COR-L47 (cell line): ENCODE measurements around the gene AOC3.
"Not testable (repeated sequence)": the region's sequence is repeated elsewhere in the genome, so short reads cannot be mapped to it uniquely, and the experiment has no call there.

Experiments used
- DNase-seq: peaks from one replicate; lab custom pipeline; 2025; lab: John Stamatoyannopoulos, UW

AOC3 gene

DNA sequence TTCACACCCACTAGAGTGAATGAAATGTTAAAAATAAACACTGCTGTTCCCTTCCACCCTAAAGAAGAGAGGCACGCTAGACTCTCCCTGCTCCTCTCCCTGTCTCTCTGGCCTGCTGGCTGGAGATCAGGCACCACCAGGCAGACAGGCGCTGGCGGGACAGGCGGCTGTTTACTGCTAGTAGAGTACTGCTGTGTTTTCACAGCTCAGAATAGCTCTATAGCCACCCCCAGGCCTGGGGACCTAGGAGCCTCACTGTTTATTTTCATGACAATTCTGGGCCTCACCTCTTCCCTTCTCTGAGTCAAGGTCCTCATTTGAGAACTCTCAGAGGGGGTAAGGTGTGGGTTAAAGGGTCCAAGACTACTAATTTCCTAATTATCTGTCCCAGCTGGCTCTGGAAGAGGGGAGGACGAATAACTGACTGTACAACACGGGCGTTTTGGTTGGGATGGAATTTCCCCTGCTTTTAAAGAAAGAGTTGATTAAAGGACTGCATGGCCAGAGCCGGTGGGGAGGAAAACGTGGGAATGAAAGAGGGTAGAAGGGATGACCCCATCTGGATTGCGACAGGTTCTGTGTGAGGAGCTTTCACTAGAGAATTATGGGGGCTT lies 40.6 kb downstream of the AOC3 start:
- peak; percentile 3 for DNase-seq

DNA sequence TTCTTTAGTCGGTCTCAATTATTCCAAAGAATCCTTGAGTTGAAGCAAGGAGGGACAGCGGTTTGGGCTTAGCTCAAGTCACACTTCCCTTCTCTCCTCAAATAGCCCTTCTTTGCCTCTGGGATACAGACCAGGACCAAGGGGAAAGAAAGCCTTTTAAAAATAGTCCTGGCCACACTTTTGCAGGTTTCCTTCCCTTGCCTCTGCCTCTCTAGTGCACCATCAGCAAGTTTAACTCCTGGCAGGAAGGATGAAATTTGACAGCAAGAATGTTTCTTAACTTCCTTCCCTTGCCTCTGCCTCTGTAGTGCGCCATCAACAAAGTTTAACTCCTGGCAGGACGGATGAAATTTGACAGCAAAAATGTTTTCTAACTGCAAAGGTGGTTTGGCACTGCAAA lies 42.4 kb downstream of the AOC3 start:
- no peak for DNase-seq

DNA sequence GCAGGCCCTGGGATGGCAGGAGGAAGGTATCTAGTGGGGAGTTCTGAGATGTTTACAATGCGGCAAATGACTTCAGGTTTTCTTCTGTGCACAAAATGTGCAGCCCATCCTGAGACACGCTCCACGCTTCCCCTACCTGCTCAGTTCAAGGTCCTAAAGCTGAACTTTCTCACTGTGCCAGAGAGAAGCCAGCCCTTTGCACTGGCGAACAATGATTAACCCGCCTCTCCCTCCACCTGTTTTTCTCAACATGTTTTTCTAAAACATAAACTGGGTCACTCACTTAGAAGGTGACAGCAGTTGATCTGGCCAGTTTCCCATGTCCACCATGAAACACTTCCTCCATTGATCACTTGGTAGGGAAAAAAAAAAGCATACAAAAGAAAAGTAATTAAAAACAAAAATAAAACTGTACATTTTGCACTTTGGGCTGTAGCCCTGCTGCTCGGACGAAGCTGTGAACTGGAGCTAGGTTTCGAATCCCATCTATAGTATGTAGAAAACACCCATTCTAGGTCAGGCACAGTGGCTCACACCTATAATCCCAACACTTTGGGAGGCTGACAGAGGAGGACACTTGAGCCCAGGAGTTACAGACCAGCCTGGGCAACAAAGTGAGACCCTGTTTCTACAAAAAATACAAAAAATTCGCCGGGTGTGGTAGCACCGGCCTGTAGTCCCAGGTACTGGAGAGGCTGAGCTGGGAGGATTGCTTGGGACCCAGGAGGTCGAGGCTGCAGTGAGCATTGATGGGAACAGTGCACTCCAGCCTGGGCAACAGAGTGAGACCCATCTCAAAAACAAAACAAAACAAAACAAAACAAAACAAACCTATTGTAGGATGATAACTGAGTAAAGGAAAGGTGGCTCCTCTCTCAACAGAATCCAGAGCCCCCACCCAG lies 43.5 kb downstream of the AOC3 start:
- DNase-seq: no peak

DNA sequence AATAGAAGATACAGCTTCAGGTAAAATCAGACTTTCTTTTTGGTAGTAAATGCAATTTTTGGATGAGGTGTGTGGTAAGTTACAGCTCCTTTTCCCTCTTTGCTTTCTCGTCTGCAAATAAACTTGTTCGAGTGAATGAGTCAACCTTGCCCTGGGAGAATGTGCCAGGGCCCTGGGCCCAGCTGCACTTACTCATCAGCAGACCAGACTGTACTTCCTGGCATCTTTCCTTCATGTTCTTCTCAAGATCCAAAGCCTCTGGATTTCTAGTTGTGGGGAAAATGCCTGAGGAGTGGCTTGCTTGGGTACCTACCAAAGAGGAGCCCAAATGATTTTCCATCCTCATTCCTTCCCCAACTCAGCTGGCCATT lies 44.2 kb downstream of the AOC3 start:
- no peak for DNase-seq

DNA sequence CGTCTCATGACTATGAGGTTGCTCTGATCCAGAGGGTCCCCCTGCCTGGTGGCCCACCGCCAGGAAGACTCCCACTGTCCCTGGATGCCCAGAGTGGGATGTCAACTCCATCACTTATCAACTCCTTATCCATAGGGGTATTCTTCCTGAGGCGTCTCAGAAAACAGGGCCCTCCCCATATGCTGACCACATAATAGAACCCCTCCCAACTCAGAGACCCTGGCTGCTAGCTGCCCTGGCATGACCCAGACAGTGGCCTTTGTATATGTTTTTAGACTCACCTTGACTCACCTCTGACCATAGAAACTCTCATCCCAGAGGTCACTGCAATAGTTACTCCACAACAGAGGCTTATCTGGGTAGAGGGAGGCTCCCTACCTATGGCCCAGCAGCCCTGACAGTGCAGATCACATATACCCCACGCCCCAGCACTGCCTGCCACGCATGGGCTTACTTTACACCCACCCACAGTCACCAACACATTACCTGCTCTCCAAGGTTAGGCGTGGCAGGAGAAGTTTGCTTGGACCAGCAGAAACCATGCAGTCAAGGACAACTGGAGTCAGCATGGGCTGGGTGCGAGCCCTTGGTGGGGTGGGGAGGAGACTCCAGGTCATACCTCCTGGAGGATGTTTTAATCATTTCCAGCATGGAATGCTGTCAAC lies 47.3 kb downstream of the AOC3 start:
- DNase-seq: no peak

GRCh38 chr17:42899981-42900380 lies 49.0 kb downstream of the AOC3 start:
- DNase-seq: not testable (repeated sequence)

GRCh38 chr17:42900460-42901331 lies 49.7 kb downstream of the AOC3 start, which contains the start of gene G6PC1:
G6PC1 (plus strand) TSS chr17:42900799; CDS start chr17:42900877, 78 bp downstream.
- DNase-seq: no peak

- no peak for DNase-seq
Measured at GRCh38 chr17:42901535-42902229, 50.7 kb downstream of the AOC3 start.

DNA sequence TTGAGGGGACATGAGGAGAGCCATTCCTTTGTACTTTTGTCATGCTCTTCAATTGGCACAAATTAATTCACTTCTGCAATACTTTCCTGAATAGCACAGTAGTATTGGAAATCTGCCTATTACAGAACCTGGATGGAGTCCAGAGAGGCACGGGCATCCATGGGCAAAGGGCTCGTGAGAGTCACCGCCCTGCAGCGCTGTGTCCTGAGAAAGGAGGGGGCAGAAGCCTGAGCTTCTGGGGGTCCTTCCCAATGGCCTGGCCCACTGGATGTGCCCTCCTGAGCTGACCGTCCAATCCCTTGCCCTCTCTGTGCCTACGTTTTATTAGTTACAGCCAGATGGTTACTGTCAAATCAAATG lies 53.1 kb downstream of the AOC3 start:
- DNase-seq: no peak

DNA sequence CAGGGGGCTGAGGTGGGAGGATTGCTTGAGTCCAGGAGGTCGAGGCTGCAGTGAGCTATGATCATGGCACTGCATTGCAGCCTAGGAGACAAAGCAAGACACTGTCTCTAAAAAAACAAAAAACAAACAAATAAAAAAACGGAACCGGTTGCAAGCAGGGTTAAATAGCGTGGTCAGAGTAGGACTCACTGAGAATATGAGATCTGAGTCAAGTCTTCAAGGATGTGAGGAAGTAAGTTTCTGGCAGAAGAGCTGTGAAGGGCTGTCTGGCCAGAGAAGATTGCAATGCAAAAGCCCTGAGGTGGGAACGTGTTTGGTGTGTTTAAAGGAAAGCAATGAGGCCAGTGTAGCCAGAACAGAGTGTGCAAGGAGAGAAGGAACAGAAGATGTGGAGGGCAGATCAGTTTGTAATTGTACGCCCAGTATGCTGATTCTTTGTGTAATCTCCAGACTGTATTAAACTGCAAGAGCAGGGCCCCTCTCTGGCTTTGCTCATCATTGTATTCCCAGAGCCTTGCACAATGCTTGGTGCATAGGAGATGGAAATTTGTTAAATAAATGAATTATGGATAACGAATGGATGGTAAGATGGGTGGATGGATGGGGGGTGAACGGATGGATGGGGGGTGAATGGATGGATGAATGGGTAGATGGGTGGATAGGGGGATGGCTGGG lies 55.9 kb downstream of the AOC3 start:
- DNase-seq: no peak
